Astrocyte (in vitro differentiated cells and primary cell): ENCODE measurements around the gene MTUS2.

Source experiments
- EZH2 ChIP-seq: IDR thresholded peaks from 2 replicates; pipeline ENCODE4 v1.6.1; 2012; ENCODE audit warnings: mild to moderate bottlenecking, low read length, inconsistent platforms; ENCODE audit not compliant: insufficient read depth
- TF ChIP-seq, protein P1 (sequence below): IDR thresholded peaks from 2 replicates; pipeline ENCODE4 v1.5.1; 2011; ENCODE audit warnings: low read depth, mild to moderate bottlenecking, inconsistent platforms, low read length, moderate library complexity; ENCODE audit not compliant: insufficient read depth

DNA sequence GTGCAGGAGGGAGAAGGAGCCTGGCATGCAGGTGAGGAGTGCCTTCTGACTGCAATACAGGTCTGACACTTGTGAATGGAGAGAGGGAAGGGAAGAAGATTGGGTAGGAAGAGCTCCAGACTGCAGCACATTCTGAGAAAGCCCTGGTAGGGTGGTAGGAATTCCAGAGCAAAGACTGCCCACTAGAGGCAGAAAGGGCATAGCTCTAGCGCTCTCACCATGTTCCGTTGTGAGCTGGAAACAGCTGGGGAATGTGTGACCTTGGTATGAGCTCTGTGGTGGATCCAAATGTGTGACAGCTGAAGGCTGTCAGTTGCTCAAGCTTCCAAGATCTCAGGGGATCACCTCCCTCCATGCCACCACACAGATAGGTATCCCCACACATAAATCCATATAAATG is 2.9 kb upstream of the MTUS2 start:
- TF ChIP-seq, protein P1, sequence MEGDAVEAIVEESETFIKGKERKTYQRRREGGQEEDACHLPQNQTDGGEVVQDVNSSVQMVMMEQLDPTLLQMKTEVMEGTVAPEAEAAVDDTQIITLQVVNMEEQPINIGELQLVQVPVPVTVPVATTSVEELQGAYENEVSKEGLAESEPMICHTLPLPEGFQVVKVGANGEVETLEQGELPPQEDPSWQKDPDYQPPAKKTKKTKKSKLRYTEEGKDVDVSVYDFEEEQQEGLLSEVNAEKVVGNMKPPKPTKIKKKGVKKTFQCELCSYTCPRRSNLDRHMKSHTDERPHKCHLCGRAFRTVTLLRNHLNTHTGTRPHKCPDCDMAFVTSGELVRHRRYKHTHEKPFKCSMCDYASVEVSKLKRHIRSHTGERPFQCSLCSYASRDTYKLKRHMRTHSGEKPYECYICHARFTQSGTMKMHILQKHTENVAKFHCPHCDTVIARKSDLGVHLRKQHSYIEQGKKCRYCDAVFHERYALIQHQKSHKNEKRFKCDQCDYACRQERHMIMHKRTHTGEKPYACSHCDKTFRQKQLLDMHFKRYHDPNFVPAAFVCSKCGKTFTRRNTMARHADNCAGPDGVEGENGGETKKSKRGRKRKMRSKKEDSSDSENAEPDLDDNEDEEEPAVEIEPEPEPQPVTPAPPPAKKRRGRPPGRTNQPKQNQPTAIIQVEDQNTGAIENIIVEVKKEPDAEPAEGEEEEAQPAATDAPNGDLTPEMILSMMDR: no peak
- no peak for TF ChIP-seq EZH2
